ENCODE results near the gene PTOV1. TPM values are rescaled to one million over a fixed set of nuclear protein-coding genes. Genes with fewer than 3 reads are reported as not detected.
A peak's percentile ranks its signal among the peaks of the same experiment; 100 is the strongest.

The PTOV1 gene
- total RNA-seq, 1 experiment from 2014 or later: 296 TPM

GRCh38 chr19:49861107-49861506 lies 10.1 kb downstream of the PTOV1 start:
- TF ChIP-seq FOXK1 (CRISPR knock-in tag; IDR thresholded peaks at IDR 0.05): 0 out of 2 replicates have a peak, but pooled peaks have one; percentile 15
- no peak for TF ChIP-seq ATF3 (CRISPR knock-in tag; conservative IDR thresholded peaks at IDR 0.05)
- Mint-ChIP-seq H3K27me3 (ENCODE audit: low read depth) (no peaks in the 10 kb centered on the region), H3K4me3 (no peak overlapping the region), H3K27ac (peak overlapping the region; percentile 64), H3K4me1 (peaks cover 28% of the 10 kb centered on the region), H3K9me3 (no peaks in the 10 kb centered on the region), H3K36me3 (peaks cover 33% of the 10 kb centered on the region)
- CTCF ChIA-PET: interaction anchor here (1.1 to 1.5 kb wide), 3 partner anchors 8 to 314 kb away, joined by 3 to 8 read pairs (median 3); partner anchors contain the start of gene FUZ
- POLR2A ChIA-PET: interaction anchor here (1.1 to 1.2 kb wide), 2 partner anchors 11 to 48 kb away, joined by 3 read pairs; no protein-coding TSS in a partner anchor
- DNase-seq (ENCODE audit: low spot score) (peak; percentile 55), ATAC-seq (peak; percentile 15)

- POLR2A ChIA-PET: interaction anchor here (1.1 to 1.2 kb wide), 2 partner anchors 11 to 49 kb away, joined by 3 read pairs; no protein-coding TSS in a partner anchor
Measured at GRCh38 chr19:49861541-49862378, 10.8 kb downstream of the PTOV1 start.

More at GRCh38 chr19:49861541-49862378, 10.8 kb downstream of the PTOV1 start:
- peaks cover 33% of the 10 kb centered on the region for H3K36me3 Mint-ChIP-seq
- no peak for DNase-seq (ENCODE audit: low spot score)
- H3K9me3 Mint-ChIP-seq: no peaks in the 10 kb centered on the region
- H3K27ac Mint-ChIP-seq: peak overlapping the region; percentile 65; the same call in 1 of the 2 replicates
- no peak overlapping the region for H3K4me3 Mint-ChIP-seq
- CTCF ChIA-PET: interaction anchor here (0.6 to 1.5 kb wide), 4 partner anchors 7 to 315 kb away, joined by 3 to 8 read pairs (median 3); partner anchors contain the start of gene FUZ
- ATAC-seq: no peak
- no peaks in the 10 kb centered on the region for H3K27me3 Mint-ChIP-seq (ENCODE audit: low read depth)
- no peak for TF ChIP-seq JAZF1 (CRISPR knock-in tag; IDR thresholded peaks at IDR 0.05)
- no peak for TF ChIP-seq ZBTB21 (CRISPR knock-in tag; IDR thresholded peaks at IDR 0.05; ENCODE audit: borderline replicate concordance)
- TF ChIP-seq, protein P1, sequence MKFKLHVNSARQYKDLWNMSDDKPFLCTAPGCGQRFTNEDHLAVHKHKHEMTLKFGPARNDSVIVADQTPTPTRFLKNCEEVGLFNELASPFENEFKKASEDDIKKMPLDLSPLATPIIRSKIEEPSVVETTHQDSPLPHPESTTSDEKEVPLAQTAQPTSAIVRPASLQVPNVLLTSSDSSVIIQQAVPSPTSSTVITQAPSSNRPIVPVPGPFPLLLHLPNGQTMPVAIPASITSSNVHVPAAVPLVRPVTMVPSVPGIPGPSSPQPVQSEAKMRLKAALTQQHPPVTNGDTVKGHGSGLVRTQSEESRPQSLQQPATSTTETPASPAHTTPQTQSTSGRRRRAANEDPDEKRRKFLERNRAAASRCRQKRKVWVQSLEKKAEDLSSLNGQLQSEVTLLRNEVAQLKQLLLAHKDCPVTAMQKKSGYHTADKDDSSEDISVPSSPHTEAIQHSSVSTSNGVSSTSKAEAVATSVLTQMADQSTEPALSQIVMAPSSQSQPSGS (CRISPR knock-in tag; IDR thresholded peaks at IDR 0.05; ENCODE audit: borderline replicate concordance, low read depth): no peak
- TF ChIP-seq, protein P2, sequence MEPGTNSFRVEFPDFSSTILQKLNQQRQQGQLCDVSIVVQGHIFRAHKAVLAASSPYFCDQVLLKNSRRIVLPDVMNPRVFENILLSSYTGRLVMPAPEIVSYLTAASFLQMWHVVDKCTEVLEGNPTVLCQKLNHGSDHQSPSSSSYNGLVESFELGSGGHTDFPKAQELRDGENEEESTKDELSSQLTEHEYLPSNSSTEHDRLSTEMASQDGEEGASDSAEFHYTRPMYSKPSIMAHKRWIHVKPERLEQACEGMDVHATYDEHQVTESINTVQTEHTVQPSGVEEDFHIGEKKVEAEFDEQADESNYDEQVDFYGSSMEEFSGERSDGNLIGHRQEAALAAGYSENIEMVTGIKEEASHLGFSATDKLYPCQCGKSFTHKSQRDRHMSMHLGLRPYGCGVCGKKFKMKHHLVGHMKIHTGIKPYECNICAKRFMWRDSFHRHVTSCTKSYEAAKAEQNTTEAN (CRISPR knock-in tag; IDR thresholded peaks at IDR 0.05): no peak
- TF ChIP-seq, protein P3, sequence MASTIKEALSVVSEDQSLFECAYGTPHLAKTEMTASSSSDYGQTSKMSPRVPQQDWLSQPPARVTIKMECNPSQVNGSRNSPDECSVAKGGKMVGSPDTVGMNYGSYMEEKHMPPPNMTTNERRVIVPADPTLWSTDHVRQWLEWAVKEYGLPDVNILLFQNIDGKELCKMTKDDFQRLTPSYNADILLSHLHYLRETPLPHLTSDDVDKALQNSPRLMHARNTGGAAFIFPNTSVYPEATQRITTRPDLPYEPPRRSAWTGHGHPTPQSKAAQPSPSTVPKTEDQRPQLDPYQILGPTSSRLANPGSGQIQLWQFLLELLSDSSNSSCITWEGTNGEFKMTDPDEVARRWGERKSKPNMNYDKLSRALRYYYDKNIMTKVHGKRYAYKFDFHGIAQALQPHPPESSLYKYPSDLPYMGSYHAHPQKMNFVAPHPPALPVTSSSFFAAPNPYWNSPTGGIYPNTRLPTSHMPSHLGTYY (CRISPR knock-in tag; IDR thresholded peaks at IDR 0.05): no peak
- TF ChIP-seq USF1 (CRISPR knock-in tag; IDR thresholded peaks at IDR 0.05): no peak
- TF ChIP-seq, protein P4, sequence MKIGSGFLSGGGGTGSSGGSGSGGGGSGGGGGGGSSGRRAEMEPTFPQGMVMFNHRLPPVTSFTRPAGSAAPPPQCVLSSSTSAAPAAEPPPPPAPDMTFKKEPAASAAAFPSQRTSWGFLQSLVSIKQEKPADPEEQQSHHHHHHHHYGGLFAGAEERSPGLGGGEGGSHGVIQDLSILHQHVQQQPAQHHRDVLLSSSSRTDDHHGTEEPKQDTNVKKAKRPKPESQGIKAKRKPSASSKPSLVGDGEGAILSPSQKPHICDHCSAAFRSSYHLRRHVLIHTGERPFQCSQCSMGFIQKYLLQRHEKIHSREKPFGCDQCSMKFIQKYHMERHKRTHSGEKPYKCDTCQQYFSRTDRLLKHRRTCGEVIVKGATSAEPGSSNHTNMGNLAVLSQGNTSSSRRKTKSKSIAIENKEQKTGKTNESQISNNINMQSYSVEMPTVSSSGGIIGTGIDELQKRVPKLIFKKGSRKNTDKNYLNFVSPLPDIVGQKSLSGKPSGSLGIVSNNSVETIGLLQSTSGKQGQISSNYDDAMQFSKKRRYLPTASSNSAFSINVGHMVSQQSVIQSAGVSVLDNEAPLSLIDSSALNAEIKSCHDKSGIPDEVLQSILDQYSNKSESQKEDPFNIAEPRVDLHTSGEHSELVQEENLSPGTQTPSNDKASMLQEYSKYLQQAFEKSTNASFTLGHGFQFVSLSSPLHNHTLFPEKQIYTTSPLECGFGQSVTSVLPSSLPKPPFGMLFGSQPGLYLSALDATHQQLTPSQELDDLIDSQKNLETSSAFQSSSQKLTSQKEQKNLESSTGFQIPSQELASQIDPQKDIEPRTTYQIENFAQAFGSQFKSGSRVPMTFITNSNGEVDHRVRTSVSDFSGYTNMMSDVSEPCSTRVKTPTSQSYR (CRISPR knock-in tag; IDR thresholded peaks at IDR 0.05): no peak
- TF ChIP-seq, protein P5, sequence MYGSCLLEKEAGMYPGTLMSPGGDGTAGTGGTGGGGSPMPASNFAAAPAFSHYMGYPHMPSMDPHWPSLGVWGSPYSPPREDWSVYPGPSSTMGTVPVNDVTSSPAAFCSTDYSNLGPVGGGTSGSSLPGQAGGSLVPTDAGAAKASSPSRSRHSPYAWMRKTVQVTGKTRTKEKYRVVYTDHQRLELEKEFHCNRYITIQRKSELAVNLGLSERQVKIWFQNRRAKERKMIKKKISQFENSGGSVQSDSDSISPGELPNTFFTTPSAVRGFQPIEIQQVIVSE (CRISPR knock-in tag; IDR thresholded peaks at IDR 0.05; ENCODE audit: borderline replicate concordance): no peak
- no peak for TF ChIP-seq ZNF232 (CRISPR knock-in tag; IDR thresholded peaks at IDR 0.05)
- TF ChIP-seq GRHL2 (CRISPR knock-in tag; IDR thresholded peaks at IDR 0.05; ENCODE audit: insufficient replicate concordance, severe bottlenecking): no peak
- TF ChIP-seq, protein P6, sequence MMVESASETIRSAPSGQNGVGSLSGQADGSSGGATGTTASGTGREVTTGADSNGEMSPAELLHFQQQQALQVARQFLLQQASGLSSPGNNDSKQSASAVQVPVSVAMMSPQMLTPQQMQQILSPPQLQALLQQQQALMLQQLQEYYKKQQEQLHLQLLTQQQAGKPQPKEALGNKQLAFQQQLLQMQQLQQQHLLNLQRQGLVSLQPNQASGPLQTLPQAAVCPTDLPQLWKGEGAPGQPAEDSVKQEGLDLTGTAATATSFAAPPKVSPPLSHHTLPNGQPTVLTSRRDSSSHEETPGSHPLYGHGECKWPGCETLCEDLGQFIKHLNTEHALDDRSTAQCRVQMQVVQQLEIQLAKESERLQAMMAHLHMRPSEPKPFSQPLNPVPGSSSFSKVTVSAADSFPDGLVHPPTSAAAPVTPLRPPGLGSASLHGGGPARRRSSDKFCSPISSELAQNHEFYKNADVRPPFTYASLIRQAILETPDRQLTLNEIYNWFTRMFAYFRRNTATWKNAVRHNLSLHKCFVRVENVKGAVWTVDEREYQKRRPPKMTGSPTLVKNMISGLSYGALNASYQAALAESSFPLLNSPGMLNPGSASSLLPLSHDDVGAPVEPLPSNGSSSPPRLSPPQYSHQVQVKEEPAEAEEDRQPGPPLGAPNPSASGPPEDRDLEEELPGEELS (CRISPR knock-in tag; IDR thresholded peaks at IDR 0.05): no peak
- TF ChIP-seq NFATC4 (CRISPR knock-in tag; IDR thresholded peaks at IDR 0.05): no peak
- TF ChIP-seq NFE2L1 (CRISPR knock-in tag; IDR thresholded peaks at IDR 0.05): no peak
- TF ChIP-seq TCF7 (CRISPR knock-in tag; IDR thresholded peaks at IDR 0.05; ENCODE audit: low read depth): no peak
- no peak for TF ChIP-seq JUN (CRISPR knock-in tag; IDR thresholded peaks at IDR 0.05)
- TF ChIP-seq ZNF219 (CRISPR knock-in tag; IDR thresholded peaks at IDR 0.05; ENCODE audit: borderline replicate concordance): no peak
- H3K4me1 Mint-ChIP-seq: peaks cover 33% of the 10 kb centered on the region

Measured in WTC11 (cell line).